Neural progenitor cell (in vitro differentiated cells): ENCODE measurements around the gene SPRTN. TPM values are rescaled to one million over a fixed set of nuclear protein-coding genes. Genes with fewer than 3 reads are reported as not detected.

ENCODE experiments used
- DNase-seq: peaks from one replicate; pipeline ENCODE4 v3.0.0-alpha.2; 2016; ENCODE audit warnings: low spot score
- H2AFZ ChIP-seq: fragments of 200-600 bp; sonication (generic); replicated peaks from 2 replicates; pipeline ENCODE4 v1.6.1; 2016; ENCODE audit warnings: antibody characterized with exemption
- H3F3A ChIP-seq: fragments of 200-600 bp; sonication (generic); 2 replicates; pipeline ENCODE4 v1.6.1; 2016; ENCODE audit warnings: antibody characterized with exemption, low read depth
- H3K27ac ChIP-seq: fragments of 200-600 bp; sonication (generic); 2 replicates; pipeline ENCODE4 v1.5.1; 2016; ENCODE audit warnings: mild to moderate bottlenecking
- H3K27me3 ChIP-seq: fragments of 200-600 bp; sonication (generic); 2 replicates; pipeline ENCODE4 v1.6.1; 2016; ENCODE audit warnings: mild to moderate bottlenecking, moderate library complexity
- H3K36me3 ChIP-seq: fragments of 200-600 bp; sonication (generic); 2 replicates; pipeline ENCODE4 v1.5.1; 2016
- H3K4me1 ChIP-seq: fragments of 200-600 bp; sonication (generic); 2 replicates; pipeline ENCODE4 v1.6.1; 2016; ENCODE audit warnings: mixed run types
- H3K4me2 ChIP-seq: fragments of 200-600 bp; sonication (generic); 2 replicates; pipeline ENCODE4 v1.6.1; 2016
- H3K4me3 ChIP-seq: fragments of 200-600 bp; sonication (generic); 2 replicates; pipeline ENCODE4 v1.5.1; 2016
- H3K79me2 ChIP-seq: fragments of 200-600 bp; sonication (generic); 2 replicates; pipeline ENCODE4 v1.6.1; 2016; ENCODE audit warnings: low read depth
- H3K9ac ChIP-seq: fragments of 200-600 bp; sonication (generic); 2 replicates; pipeline ENCODE4 v1.6.1; 2016
- H3K9me3 ChIP-seq: fragments of 200-600 bp; sonication (generic); 2 replicates; pipeline ENCODE4 v1.5.1; 2016; ENCODE audit warnings: low read depth
- H4K20me1 ChIP-seq: fragments of 200-600 bp; sonication (generic); 2 replicates; pipeline ENCODE4 v1.6.1; 2016; ENCODE audit warnings: low read depth
- H3K27ac Mint-ChIP-seq: 3 replicates; pipeline ENCODE4 v1.8.0; 2021; ENCODE audit warnings: mixed read lengths
- H3K27me3 Mint-ChIP-seq: 2 replicates; pipeline ENCODE4 v1.8.0; 2022; ENCODE audit warnings: low read depth, mild to moderate bottlenecking, inconsistent platforms, moderate library complexity, mixed read lengths; ENCODE audit not compliant: insufficient read depth
- H3K36me3 Mint-ChIP-seq: 3 replicates; pipeline ENCODE4 v1.8.0; 2021; ENCODE audit warnings: mixed read lengths
- H3K4me1 Mint-ChIP-seq: 3 replicates; pipeline ENCODE4 v1.8.0; 2021; ENCODE audit warnings: mixed read lengths
- H3K4me3 Mint-ChIP-seq: 3 replicates; pipeline ENCODE4 v1.8.0; 2021; ENCODE audit warnings: mild to moderate bottlenecking, moderate library complexity, mixed read lengths
- H3K9me3 Mint-ChIP-seq: 3 replicates; pipeline ENCODE4 v1.8.0; 2020; ENCODE audit warnings: mixed read lengths
- CTCF ChIP-seq: fragments of 200-600 bp; sonication (generic); IDR thresholded peaks from 2 replicates; pipeline ENCODE4 v1.5.1; 2017; ENCODE audit warnings: antibody characterized with exemption, mild to moderate bottlenecking
- EZH2 ChIP-seq: fragments of 200-600 bp; sonication (generic); IDR thresholded peaks from 2 replicates; pipeline ENCODE4 v1.6.1; 2017; ENCODE audit warnings: antibody characterized with exemption, mild to moderate bottlenecking, moderate library complexity
- EZH2phosphoT487 ChIP-seq: fragments of 200-600 bp; sonication (generic); IDR thresholded peaks from 2 replicates; pipeline ENCODE4 v1.6.1; 2017; ENCODE audit warnings: antibody characterized with exemption
- total RNA-seq: library from RNA; depleted of rRNA; stranded (reverse); fragments of >200 nt; gene quantifications from 2 replicates; pipeline ENCODE4 v1.2.3, GENCODE V29; 2015; ENCODE audit warnings: low replicate concordance

Gene SPRTN
- total RNA-seq, 1 donor from 2014 or later = 21.5 TPM

- no peak overlapping the region for H3K4me2 ChIP-seq
- H3F3A ChIP-seq = no peaks in the 10 kb centered on the region
- H3K79me2 ChIP-seq = no peaks in the 10 kb centered on the region
- H3K27ac ChIP-seq = no peak overlapping the region
- Mint-ChIP-seq H3K4me1 (no peaks in the 10 kb centered on the region), H3K9me3 (no peaks in the 10 kb centered on the region), H3K27me3 (peaks cover 5% of the 10 kb centered on the region), H3K4me3 (no peak overlapping the region), H3K36me3 (no peaks in the 10 kb centered on the region), H3K27ac (no peak overlapping the region)
- DNase-seq = no peak
- no peaks in the 10 kb centered on the region for H3K9me3 ChIP-seq
- no peak overlapping the region for H2AFZ ChIP-seq
- no peak overlapping the region for H3K4me3 ChIP-seq
- no peaks in the 10 kb centered on the region for H3K27me3 ChIP-seq
- H3K9ac ChIP-seq = no peak overlapping the region
- TF ChIP-seq CTCF (no peak), EZH2phosphoT487 (no peak), EZH2 (no peak)
- no peaks in the 10 kb centered on the region for H3K36me3 ChIP-seq
- no peaks in the 10 kb centered on the region for H4K20me1 ChIP-seq
- no peaks in the 10 kb centered on the region for H3K4me1 ChIP-seq
Observed at GRCh38 chr1:231318568-231318967, 19.5 kb upstream of the SPRTN start.

GRCh38 chr1:231319080-231319479 is 19.0 kb upstream of the SPRTN start:
- Mint-ChIP-seq H3K4me1 (no peaks in the 10 kb centered on the region), H3K27ac (no peak overlapping the region), H3K4me3 (no peak overlapping the region), H3K27me3 (peaks cover 5% of the 10 kb centered on the region), H3K9me3 (no peaks in the 10 kb centered on the region), H3K36me3 (no peaks in the 10 kb centered on the region)
- Histone ChIP-seq H3K27ac (no peak overlapping the region), H3K36me3 (no peaks in the 10 kb centered on the region), H3K4me1 (no peaks in the 10 kb centered on the region), H3K9me3 (no peaks in the 10 kb centered on the region), H3K4me2 (no peak overlapping the region), H3F3A (no peaks in the 10 kb centered on the region), H2AFZ (no peak overlapping the region), H4K20me1 (no peaks in the 10 kb centered on the region), H3K27me3 (no peaks in the 10 kb centered on the region), H3K4me3 (no peak overlapping the region), H3K79me2 (no peaks in the 10 kb centered on the region), H3K9ac (no peak overlapping the region)
- no peak for DNase-seq
- TF ChIP-seq EZH2 = no peak
- no peak for TF ChIP-seq EZH2phosphoT487
- TF ChIP-seq CTCF = no peak

GRCh38 chr1:231322880-231323530 is 15.1 kb upstream of the SPRTN start:
- H3K36me3 ChIP-seq = no peaks in the 10 kb centered on the region
- Mint-ChIP-seq H3K27ac (no peak overlapping the region), H3K4me3 (no peak overlapping the region), H3K27me3 (peaks cover 5% of the 10 kb centered on the region), H3K4me1 (no peaks in the 10 kb centered on the region), H3K36me3 (no peaks in the 10 kb centered on the region), H3K9me3 (no peaks in the 10 kb centered on the region)
- no peaks in the 10 kb centered on the region for H3K27me3 ChIP-seq
- no peak overlapping the region for H3K4me2 ChIP-seq
- H3K9me3 ChIP-seq = no peaks in the 10 kb centered on the region
- TF ChIP-seq EZH2phosphoT487 = no peak
- no peak for TF ChIP-seq CTCF
- no peak for TF ChIP-seq EZH2
- DNase-seq = no peak
- H3K27ac ChIP-seq = no peak overlapping the region
- H3K4me3 ChIP-seq = no peak overlapping the region
- H2AFZ ChIP-seq = no peak overlapping the region
- H3K9ac ChIP-seq = no peak overlapping the region
- H3K79me2 ChIP-seq = no peaks in the 10 kb centered on the region
- no peaks in the 10 kb centered on the region for H3F3A ChIP-seq
- H3K4me1 ChIP-seq = no peaks in the 10 kb centered on the region
- H4K20me1 ChIP-seq = no peaks in the 10 kb centered on the region
